Measurements from ENCODE around the gene P2RY2. TPM values are rescaled to one million over a fixed set of nuclear protein-coding genes. Genes with fewer than 3 reads are reported as not detected.

The P2RY2 gene
- total RNA-seq, 1 experiment from 2014 or later, result 1.2 TPM

- Mint-ChIP-seq H3K27ac (no peak overlapping the region), H3K4me1 (peaks cover 22% of the 10 kb centered on the region), H3K36me3 (no peaks in the 10 kb centered on the region), H3K9me3 (no peaks in the 10 kb centered on the region), H3K27me3 (ENCODE audit: low read depth) (no peaks in the 10 kb centered on the region; the same call in 1 of the 2 replicates), H3K4me3 (no peak overlapping the region)
- POLR2A ChIA-PET, result no interaction called here
- DNase-seq (ENCODE audit: low spot score) (no peak), ATAC-seq (no peak)
- TF ChIP-seq STAT6 (CRISPR knock-in tag; conservative IDR thresholded peaks at IDR 0.05; ENCODE audit: low read depth) (no peak), FOXP1 (CRISPR knock-in tag; IDR thresholded peaks at IDR 0.05; ENCODE audit: borderline replicate concordance) (no peak), MYBL2 (CRISPR knock-in tag; IDR thresholded peaks at IDR 0.05) (no peak), USF2 (CRISPR knock-in tag; IDR thresholded peaks at IDR 0.05) (no peak), AFF4 (CRISPR knock-in tag; IDR thresholded peaks at IDR 0.05; ENCODE audit: borderline replicate concordance) (no peak), TEAD4 (CRISPR knock-in tag; IDR thresholded peaks at IDR 0.05) (no peak), SMAD3 (CRISPR knock-in tag; IDR thresholded peaks at IDR 0.05; ENCODE audit: borderline replicate concordance) (no peak), OVOL2 (CRISPR knock-in tag; IDR thresholded peaks at IDR 0.05; ENCODE audit: borderline replicate concordance) (no peak), ZNF317 (CRISPR knock-in tag; IDR thresholded peaks at IDR 0.05; ENCODE audit: borderline replicate concordance, low read depth) (no peak), ZNF232 (CRISPR knock-in tag; IDR thresholded peaks at IDR 0.05) (no peak), NR2C2 (CRISPR knock-in tag; IDR thresholded peaks at IDR 0.05) (no peak), JUN (CRISPR knock-in tag; IDR thresholded peaks at IDR 0.05) (no peak), USF1 (CRISPR knock-in tag; IDR thresholded peaks at IDR 0.05) (no peak)
- TF ChIP-seq, protein P1, sequence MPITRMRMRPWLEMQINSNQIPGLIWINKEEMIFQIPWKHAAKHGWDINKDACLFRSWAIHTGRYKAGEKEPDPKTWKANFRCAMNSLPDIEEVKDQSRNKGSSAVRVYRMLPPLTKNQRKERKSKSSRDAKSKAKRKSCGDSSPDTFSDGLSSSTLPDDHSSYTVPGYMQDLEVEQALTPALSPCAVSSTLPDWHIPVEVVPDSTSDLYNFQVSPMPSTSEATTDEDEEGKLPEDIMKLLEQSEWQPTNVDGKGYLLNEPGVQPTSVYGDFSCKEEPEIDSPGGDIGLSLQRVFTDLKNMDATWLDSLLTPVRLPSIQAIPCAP (CRISPR knock-in tag; IDR thresholded peaks at IDR 0.05), result no peak
- TF ChIP-seq, protein P2, sequence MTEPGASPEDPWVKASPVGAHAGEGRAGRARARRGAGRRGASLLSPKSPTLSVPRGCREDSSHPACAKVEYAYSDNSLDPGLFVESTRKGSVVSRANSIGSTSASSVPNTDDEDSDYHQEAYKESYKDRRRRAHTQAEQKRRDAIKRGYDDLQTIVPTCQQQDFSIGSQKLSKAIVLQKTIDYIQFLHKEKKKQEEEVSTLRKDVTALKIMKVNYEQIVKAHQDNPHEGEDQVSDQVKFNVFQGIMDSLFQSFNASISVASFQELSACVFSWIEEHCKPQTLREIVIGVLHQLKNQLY (CRISPR knock-in tag; IDR thresholded peaks at IDR 0.05), result no peak
- TF ChIP-seq, protein P3, sequence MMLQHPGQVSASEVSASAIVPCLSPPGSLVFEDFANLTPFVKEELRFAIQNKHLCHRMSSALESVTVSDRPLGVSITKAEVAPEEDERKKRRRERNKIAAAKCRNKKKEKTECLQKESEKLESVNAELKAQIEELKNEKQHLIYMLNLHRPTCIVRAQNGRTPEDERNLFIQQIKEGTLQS (CRISPR knock-in tag; conservative IDR thresholded peaks at IDR 0.05), result no peak
- TF ChIP-seq, protein P4, sequence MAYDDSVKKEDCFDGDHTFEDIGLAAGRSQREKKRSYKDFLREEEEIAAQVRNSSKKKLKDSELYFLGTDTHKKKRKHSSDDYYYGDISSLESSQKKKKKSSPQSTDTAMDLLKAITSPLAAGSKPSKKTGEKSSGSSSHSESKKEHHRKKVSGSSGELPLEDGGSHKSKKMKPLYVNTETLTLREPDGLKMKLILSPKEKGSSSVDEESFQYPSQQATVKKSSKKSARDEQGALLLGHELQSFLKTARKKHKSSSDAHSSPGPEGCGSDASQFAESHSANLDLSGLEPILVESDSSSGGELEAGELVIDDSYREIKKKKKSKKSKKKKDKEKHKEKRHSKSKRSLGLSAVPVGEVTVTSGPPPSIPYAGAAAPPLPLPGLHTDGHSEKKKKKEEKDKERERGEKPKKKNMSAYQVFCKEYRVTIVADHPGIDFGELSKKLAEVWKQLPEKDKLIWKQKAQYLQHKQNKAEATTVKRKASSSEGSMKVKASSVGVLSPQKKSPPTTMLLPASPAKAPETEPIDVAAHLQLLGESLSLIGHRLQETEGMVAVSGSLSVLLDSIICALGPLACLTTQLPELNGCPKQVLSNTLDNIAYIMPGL (CRISPR knock-in tag; IDR thresholded peaks at IDR 0.05), result no peak
- CTCF ChIA-PET, result interaction anchor here (1.2 to 1.6 kb wide), 4 partner anchors 12 to 106 kb away, joined by 3 to 8 read pairs (median 3); no protein-coding TSS in a partner anchor
These were observed 30.6 kb downstream of the P2RY2 start for GRCh38 chr11:73248526-73249185.

Data from WTC11 (cell line).